PC-9 (cell line): ENCODE results near the gene SESN1. TPM values are rescaled to one million over a fixed set of nuclear protein-coding genes. Genes with fewer than 3 reads are reported as not detected.

Experiments used
- BruUV-seq: library from RNA; stranded (reverse); fragments of 400-500 nt; replicated peaks from 2 replicates; lab custom pipeline; 2021; lab: Mats Ljungman, UMichigan
- CTCF ChIA-PET: fragments of 300-600 bp; sonication (Branson Sonifier 250); formaldehyde crosslinking; loops from one replicate; lab custom pipeline; 2022; ENCODE audit warnings: antibody characterized with exemption; lab: Charles Lee
- POLR2A ChIA-PET: fragments of 300-600 bp; sonication (Branson Sonifier 250); formaldehyde crosslinking; loops from one replicate; lab custom pipeline; 2022; ENCODE audit warnings: antibody characterized with exemption; ENCODE audit not compliant: unreplicated experiment; lab: Charles Lee
- DNase-seq, 2 experiments: peaks; one replicate each; pipeline versions ENCODE4 v3.0.0 to v3.0.0-alpha.2; 2015 to 2022; ENCODE audit warnings: mixed read lengths in 1 of 2
- H2AFZ ChIP-seq: fragments of 200-600 bp; sonication (generic); 2 replicates; pipeline ENCODE4 v1.8.1; 2017; ENCODE audit warnings: antibody characterized with exemption
- H3F3A ChIP-seq: fragments of 200-600 bp; sonication (generic); 2 replicates; pipeline ENCODE4 v1.8.1; 2017; ENCODE audit warnings: antibody characterized with exemption, mild to moderate bottlenecking, low read depth; ENCODE audit not compliant: insufficient read depth
- H3K27ac ChIP-seq: fragments of 200-600 bp; sonication (generic); 2 replicates; pipeline ENCODE4 v1.6.1; 2016; ENCODE audit warnings: mixed run types
- H3K27me3 ChIP-seq: fragments of 200-600 bp; sonication (generic); 2 replicates; pipeline ENCODE4 v1.6.1; 2016; ENCODE audit warnings: low read depth, mixed run types; ENCODE audit not compliant: insufficient read depth
- H3K36me3 ChIP-seq: fragments of 200-600 bp; sonication (generic); 2 replicates; pipeline ENCODE4 v1.6.1; 2016; ENCODE audit warnings: low read depth, mixed run types
- H3K4me1 ChIP-seq: fragments of 200-600 bp; sonication (generic); replicated peaks from 2 replicates; pipeline ENCODE4 v1.6.1; 2016; ENCODE audit warnings: mixed run types; ENCODE audit not compliant: insufficient read depth
- H3K4me2 ChIP-seq: fragments of 200-600 bp; sonication (generic); 2 replicates; pipeline ENCODE4 v1.6.1; 2017; ENCODE audit warnings: mixed run types
- H3K4me3 ChIP-seq: fragments of 200-600 bp; sonication (generic); 2 replicates; pipeline ENCODE4 v1.6.1; 2016; ENCODE audit warnings: mixed run types
- H3K79me2 ChIP-seq: fragments of 200-600 bp; sonication (generic); 2 replicates; pipeline ENCODE4 v1.6.1; 2017; ENCODE audit warnings: low read depth, mixed run types
- H3K9me2 ChIP-seq: fragments of 200-600 bp; sonication (generic); 2 replicates; pipeline ENCODE4 v1.8.1; 2017; ENCODE audit warnings: mild to moderate bottlenecking; ENCODE audit not compliant: insufficient read depth
- H3K9me3 ChIP-seq: fragments of 200-600 bp; sonication (generic); 2 replicates; pipeline ENCODE4 v1.8.1; 2016; ENCODE audit warnings: low read depth; ENCODE audit not compliant: insufficient read depth
- H4K20me1 ChIP-seq: fragments of 200-600 bp; sonication (generic); 2 replicates; pipeline ENCODE4 v1.8.1; 2017; ENCODE audit not compliant: insufficient read depth
- EZH2 ChIP-seq: fragments of 200-600 bp; sonication (generic); IDR thresholded peaks from 2 replicates; pipeline ENCODE4 v1.8.0; 2017; ENCODE audit warnings: antibody characterized with exemption, low read depth
- intact Hi-C: fragments of 100-400 bp; cut with micrococcal nuclease; formaldehyde crosslinking; loops from one replicate; pipeline ENCODE4 v1.10.0; 2022; ENCODE audit not compliant: unreplicated experiment
- total RNA-seq: library from RNA; stranded (reverse); gene quantifications from 2 replicates; pipeline ENCODE4 v1.2.3, GENCODE V29; 2021
- TF ChIP-seq, protein P1 (sequence below): fragments of 200-600 bp; sonication (generic); conservative IDR thresholded peaks from 2 replicates; pipeline ENCODE4 v1.6.1; 2017; ENCODE audit warnings: mixed run types, antibody characterized with exemption, mild to moderate bottlenecking, moderate library complexity

Gene SESN1
- total RNA-seq, 1 experiment from 2014 or later = 6.5 TPM

DNA sequence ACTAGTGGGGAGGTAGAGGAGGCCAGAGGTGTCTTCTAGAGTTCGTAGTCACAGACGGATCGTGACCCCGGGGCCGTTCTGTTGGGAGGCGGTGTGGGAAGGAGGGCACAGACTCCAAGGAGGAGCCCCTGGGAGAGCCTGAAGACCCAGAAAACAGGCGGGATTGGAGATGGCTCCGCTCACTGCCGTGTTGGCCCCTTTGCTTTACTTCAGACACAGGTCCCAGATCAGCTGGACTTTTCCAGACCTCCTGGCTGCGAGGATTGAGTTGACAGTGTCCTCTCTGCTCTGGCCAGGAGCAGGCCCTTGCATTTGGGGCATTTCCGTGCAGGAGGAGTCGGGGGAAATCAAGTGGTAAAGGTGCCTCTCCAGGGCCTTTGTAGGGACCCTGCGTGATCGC lies 133.6 kb downstream of the SESN1 start:
- TF ChIP-seq EZH2 = no peak
- TF ChIP-seq, protein P1, sequence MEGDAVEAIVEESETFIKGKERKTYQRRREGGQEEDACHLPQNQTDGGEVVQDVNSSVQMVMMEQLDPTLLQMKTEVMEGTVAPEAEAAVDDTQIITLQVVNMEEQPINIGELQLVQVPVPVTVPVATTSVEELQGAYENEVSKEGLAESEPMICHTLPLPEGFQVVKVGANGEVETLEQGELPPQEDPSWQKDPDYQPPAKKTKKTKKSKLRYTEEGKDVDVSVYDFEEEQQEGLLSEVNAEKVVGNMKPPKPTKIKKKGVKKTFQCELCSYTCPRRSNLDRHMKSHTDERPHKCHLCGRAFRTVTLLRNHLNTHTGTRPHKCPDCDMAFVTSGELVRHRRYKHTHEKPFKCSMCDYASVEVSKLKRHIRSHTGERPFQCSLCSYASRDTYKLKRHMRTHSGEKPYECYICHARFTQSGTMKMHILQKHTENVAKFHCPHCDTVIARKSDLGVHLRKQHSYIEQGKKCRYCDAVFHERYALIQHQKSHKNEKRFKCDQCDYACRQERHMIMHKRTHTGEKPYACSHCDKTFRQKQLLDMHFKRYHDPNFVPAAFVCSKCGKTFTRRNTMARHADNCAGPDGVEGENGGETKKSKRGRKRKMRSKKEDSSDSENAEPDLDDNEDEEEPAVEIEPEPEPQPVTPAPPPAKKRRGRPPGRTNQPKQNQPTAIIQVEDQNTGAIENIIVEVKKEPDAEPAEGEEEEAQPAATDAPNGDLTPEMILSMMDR = no peak

DNA sequence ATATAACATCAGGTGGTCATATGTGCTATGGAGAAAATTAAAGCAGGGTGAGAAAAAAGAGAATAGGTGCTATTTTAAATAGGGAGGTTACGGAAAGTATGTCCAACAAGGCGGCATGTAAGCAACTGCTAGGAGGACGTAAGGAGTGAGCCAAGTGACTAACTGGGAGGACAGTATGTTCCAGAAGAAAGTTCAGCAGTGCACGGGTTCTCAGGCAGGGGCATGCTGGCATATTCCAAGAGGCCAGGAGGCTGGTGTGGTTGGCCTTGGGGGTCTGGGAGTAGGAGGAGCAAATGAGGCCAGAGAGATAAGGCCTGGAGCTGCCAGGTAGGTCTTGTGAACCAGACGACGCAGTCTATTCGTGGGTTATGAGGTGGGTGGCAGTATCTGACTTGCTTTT lies 134.0 kb downstream of the SESN1 start:
- no peak overlapping the region for H3K4me2 ChIP-seq
- DNase-seq = no peak
- H3K79me2 ChIP-seq = no peaks in the 10 kb centered on the region
- ChIA-PET POLR2A (no interaction called here), CTCF (no interaction called here)
- H3K9me2 ChIP-seq = no peaks in the 10 kb centered on the region; the same call in 1 of the 2 replicates
- no peak overlapping the region for H3K4me3 ChIP-seq
- no peaks in the 10 kb centered on the region for H3K9me3 ChIP-seq
- TF ChIP-seq EZH2 = no peak
- TF ChIP-seq, protein P1 = no peak
- BruUV-seq = no TSS peak
- no peaks in the 10 kb centered on the region for H3K36me3 ChIP-seq
- no peaks in the 10 kb centered on the region for H4K20me1 ChIP-seq
- intact Hi-C loops = no loop called here
- H3K27ac ChIP-seq = no peak overlapping the region
- H2AFZ ChIP-seq = no peak overlapping the region
- no peaks in the 10 kb centered on the region for H3F3A ChIP-seq
- no peaks in the 10 kb centered on the region for H3K27me3 ChIP-seq
- H3K4me1 ChIP-seq = no peaks in the 10 kb centered on the region

More for the DNA sequence above, 133.6 kb downstream of the SESN1 start:
- Histone ChIP-seq H3F3A (no peaks in the 10 kb centered on the region), H3K9me3 (no peaks in the 10 kb centered on the region), H3K36me3 (no peaks in the 10 kb centered on the region), H3K4me1 (peaks cover 3% of the 10 kb centered on the region), H4K20me1 (no peaks in the 10 kb centered on the region), H3K4me2 (no peak overlapping the region), H3K27me3 (no peaks in the 10 kb centered on the region), H2AFZ (no peak overlapping the region), H3K9me2 (no peaks in the 10 kb centered on the region; the same call in 1 of the 2 replicates), H3K27ac (no peak overlapping the region), H3K4me3 (no peak overlapping the region), H3K79me2 (no peaks in the 10 kb centered on the region)
- ChIA-PET POLR2A (no interaction called here), CTCF (no interaction called here)
- intact Hi-C loops = no loop called here
- no TSS peak for BruUV-seq
- DNase-seq = no peak

DNA sequence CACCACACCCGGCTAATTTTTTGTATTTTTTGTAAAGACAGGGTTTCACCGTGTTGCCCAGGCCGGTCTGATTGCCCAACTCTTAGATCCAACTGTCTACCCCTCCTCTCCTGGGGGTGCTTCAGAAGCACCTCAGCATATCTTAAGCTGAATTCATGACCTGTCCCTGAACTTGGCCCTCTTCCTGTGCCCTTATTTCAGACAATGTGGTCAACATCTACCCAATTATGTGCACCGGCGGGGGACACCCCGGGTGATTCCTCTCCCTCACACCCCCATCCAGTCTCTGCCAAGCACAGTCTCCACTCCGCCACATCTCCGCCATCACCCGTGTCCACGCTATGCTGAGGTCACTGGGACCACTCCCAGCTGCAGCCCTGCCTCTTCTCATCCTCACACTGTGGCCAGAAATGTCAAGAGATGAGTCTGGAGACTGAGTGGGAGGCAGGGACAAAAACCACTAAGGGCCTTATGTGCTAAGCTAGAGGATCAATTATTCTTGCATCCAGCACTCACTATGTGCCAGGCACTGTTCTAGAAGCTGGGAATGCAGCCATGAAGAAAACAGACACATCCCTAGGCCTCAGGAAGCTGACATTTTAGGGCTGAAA lies 134.6 kb downstream of the SESN1 start:
- TF ChIP-seq, protein P1 = no peak
- no peak for TF ChIP-seq EZH2
- Histone ChIP-seq H4K20me1 (no peaks in the 10 kb centered on the region), H3F3A (no peaks in the 10 kb centered on the region), H3K9me2 (no peaks in the 10 kb centered on the region; the same call in 1 of the 2 replicates), H3K27ac (no peak overlapping the region), H3K27me3 (no peaks in the 10 kb centered on the region), H3K4me1 (no peaks in the 10 kb centered on the region), H3K9me3 (no peaks in the 10 kb centered on the region), H3K4me3 (no peak overlapping the region), H3K4me2 (no peak overlapping the region), H3K79me2 (no peaks in the 10 kb centered on the region), H3K36me3 (no peaks in the 10 kb centered on the region), H2AFZ (no peak overlapping the region)
- POLR2A ChIA-PET = no interaction called here
- intact Hi-C loops = no loop called here
- CTCF ChIA-PET = no interaction called here
- BruUV-seq = no TSS peak
- no peak for DNase-seq
